Peyer's patch (tissue), 4 donors: Measurements from ENCODE around the gene KRT79. TPM values are rescaled to one million over a fixed set of nuclear protein-coding genes. Genes with fewer than 3 reads are reported as not detected.

ENCODE experiments used
- DNase-seq, 3 donors: peaks; one replicate each; pipeline ENCODE4 v3.0.0-alpha.2; 2017 to 2019
- H3K27ac ChIP-seq, 4 donors: fragments of 200-600 bp; sonication (generic); one replicate each; pipeline ENCODE4 v1.5.1; 2016 to 2019
- H3K27me3 ChIP-seq, 2 donors: fragments of 200-600 bp; sonication (generic); one replicate each; pipeline ENCODE4 v1.5.1; 2019
- H3K36me3 ChIP-seq, 3 donors: fragments of 200-600 bp; sonication (generic); one replicate each; pipeline ENCODE4 v1.5.1; 2016 to 2019
- H3K4me1 ChIP-seq, 4 donors: fragments of 200-600 bp; sonication (generic); one replicate each; pipeline ENCODE4 v1.5.1; 2016 to 2019
- H3K4me3 ChIP-seq, 4 donors: fragments of 200-600 bp; sonication (generic); 1 replicate in 3 of 4; 2 replicates in 1 of 4; pipeline ENCODE4 v1.5.1; 2016 to 2019; ENCODE audit warnings: mild to moderate bottlenecking in 1 of 4
- H3K9me3 ChIP-seq, 4 donors: fragments of 200-600 bp; sonication (generic); one replicate each; pipeline ENCODE4 v1.5.1; 2016 to 2019; ENCODE audit warnings: mild to moderate bottlenecking in 1 of 4
- POLR2A ChIP-seq, 2 donors: fragments of 450-650 bp; IDR thresholded peaks; one replicate each; pipeline ENCODE4 v1.5.1; 2017; ENCODE audit warnings: antibody characterized with exemption in 2 of 2, mild to moderate bottlenecking in 2 of 2, moderate library complexity in 2 of 2
- total RNA-seq, 4 donors: library from RNA; depleted of rRNA; stranded (reverse); fragments of >200 nt; gene quantifications; one replicate each; pipeline ENCODE4 v1.1.0, GENCODE V29; 2016
- TF ChIP-seq, protein P1 (sequence below), 6 experiments: fragments of 450-650 bp in 4 of 6; fragments of 200-600 bp in 2 of 6; sonication (generic) in 1 of 6; IDR thresholded peaks; one replicate each; pipeline ENCODE4 v1.5.1; 2017 to 2019; ENCODE audit warnings: antibody characterized with exemption in 6 of 6, mild to moderate bottlenecking in 3 of 6, moderate library complexity in 1 of 6

KRT79 gene
- total RNA-seq, 4 donors from 2014 or later = not detected

DNA sequence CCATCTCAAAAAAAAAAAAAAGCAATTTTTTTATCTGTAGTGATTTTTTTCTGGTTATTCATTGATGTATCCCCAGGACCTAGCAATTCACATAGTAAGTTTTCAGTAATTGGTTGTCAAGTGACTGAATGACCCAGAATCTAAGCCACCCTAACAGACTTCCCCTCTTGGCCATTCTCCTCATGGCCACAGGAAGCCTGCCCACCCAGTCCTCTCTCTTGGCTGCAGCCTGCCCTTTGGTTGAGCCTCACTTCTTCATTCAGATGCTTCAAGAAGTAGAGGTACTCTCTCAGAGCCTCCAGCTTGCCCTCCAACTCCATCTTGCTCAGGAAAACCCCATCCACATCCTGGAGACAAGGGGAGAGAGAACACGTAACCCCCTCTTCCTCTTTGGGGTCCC lies 11.8 kb upstream of the KRT79 start:
- no peak for DNase-seq
- no peak overlapping the region for H3K4me3 ChIP-seq
- no peaks in the 10 kb centered on the region for H3K27me3 ChIP-seq
- H3K9me3 ChIP-seq = no peaks in the 10 kb centered on the region
- no peak overlapping the region for H3K27ac ChIP-seq
- no peaks in the 10 kb centered on the region for H3K36me3 ChIP-seq
- TF ChIP-seq, protein P1, sequence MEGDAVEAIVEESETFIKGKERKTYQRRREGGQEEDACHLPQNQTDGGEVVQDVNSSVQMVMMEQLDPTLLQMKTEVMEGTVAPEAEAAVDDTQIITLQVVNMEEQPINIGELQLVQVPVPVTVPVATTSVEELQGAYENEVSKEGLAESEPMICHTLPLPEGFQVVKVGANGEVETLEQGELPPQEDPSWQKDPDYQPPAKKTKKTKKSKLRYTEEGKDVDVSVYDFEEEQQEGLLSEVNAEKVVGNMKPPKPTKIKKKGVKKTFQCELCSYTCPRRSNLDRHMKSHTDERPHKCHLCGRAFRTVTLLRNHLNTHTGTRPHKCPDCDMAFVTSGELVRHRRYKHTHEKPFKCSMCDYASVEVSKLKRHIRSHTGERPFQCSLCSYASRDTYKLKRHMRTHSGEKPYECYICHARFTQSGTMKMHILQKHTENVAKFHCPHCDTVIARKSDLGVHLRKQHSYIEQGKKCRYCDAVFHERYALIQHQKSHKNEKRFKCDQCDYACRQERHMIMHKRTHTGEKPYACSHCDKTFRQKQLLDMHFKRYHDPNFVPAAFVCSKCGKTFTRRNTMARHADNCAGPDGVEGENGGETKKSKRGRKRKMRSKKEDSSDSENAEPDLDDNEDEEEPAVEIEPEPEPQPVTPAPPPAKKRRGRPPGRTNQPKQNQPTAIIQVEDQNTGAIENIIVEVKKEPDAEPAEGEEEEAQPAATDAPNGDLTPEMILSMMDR (IDR thresholded peaks at IDR 0.05) = no peak
- no peak for TF ChIP-seq POLR2A (IDR thresholded peaks at IDR 0.05)
- H3K4me1 ChIP-seq = no peaks in the 10 kb centered on the region

DNA sequence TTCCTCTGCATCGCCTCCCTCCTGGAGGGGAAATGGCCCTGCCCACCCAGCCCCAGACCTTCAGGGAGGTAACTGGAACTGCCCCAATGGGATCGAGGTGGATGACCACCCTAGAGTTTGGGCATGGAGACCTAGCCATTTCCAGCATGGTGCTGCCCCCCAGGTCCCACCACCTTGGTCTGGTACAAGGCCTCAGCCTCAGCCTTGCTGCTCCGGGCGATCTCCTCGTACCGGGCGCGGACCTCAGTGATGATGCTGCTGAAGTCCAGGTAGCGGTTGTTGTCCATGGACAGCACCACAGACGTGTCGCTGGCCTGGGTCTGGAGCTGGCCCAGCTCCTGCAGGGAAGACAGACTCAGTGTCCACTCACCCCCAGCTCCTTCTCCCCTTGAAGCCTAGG lies 10.3 kb upstream of the KRT79 start:
- no peak overlapping the region for H3K27ac ChIP-seq
- no peak overlapping the region for H3K4me3 ChIP-seq
- H3K27me3 ChIP-seq = no peaks in the 10 kb centered on the region
- no peaks in the 10 kb centered on the region for H3K36me3 ChIP-seq
- H3K9me3 ChIP-seq = no peaks in the 10 kb centered on the region
- no peak for DNase-seq
- no peaks in the 10 kb centered on the region for H3K4me1 ChIP-seq
- no peak for TF ChIP-seq POLR2A (IDR thresholded peaks at IDR 0.05)
- TF ChIP-seq, protein P1 (IDR thresholded peaks at IDR 0.05) = no peak

DNA sequence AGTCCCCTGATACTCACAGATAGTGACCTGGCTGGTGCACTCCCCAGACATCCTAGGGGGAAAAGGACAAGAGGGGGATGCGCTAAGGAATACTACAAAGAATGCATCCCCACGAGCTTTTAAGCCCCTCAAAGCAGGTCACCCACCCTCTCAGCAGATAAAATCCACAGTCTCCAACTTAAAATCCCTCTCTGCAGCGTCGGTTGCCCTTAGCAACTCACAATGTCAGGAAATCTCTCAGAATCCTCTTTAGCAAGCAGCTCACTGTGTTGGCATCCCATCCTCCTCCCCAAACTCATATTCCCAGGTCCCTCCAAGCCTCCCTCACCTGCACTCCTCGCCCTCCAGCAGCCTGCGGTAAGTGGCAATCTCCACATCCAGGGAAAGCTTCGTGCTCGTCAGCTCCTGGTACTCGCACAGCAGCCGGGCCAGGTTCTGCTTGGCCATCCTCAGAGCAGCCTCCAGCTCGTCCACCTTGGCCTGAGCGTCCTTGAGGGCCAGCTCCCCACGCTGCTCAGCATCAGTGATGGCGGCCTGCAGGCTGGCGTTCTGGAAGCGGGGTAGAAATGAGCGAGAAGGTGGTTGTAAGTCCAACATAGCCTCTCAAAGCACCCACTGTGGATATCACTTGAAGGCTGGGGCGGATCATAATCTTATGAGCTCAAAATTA lies 5.5 kb upstream of the KRT79 start:
- H3K27me3 ChIP-seq = no peaks in the 10 kb centered on the region
- no peak overlapping the region for H3K4me3 ChIP-seq
- H3K4me1 ChIP-seq = no peaks in the 10 kb centered on the region
- no peaks in the 10 kb centered on the region for H3K9me3 ChIP-seq
- TF ChIP-seq POLR2A (IDR thresholded peaks at IDR 0.05) = no peak
- TF ChIP-seq, protein P1 (IDR thresholded peaks at IDR 0.05) = no peak
- DNase-seq = no peak
- no peak overlapping the region for H3K27ac ChIP-seq
- H3K36me3 ChIP-seq = no peaks in the 10 kb centered on the region

DNA sequence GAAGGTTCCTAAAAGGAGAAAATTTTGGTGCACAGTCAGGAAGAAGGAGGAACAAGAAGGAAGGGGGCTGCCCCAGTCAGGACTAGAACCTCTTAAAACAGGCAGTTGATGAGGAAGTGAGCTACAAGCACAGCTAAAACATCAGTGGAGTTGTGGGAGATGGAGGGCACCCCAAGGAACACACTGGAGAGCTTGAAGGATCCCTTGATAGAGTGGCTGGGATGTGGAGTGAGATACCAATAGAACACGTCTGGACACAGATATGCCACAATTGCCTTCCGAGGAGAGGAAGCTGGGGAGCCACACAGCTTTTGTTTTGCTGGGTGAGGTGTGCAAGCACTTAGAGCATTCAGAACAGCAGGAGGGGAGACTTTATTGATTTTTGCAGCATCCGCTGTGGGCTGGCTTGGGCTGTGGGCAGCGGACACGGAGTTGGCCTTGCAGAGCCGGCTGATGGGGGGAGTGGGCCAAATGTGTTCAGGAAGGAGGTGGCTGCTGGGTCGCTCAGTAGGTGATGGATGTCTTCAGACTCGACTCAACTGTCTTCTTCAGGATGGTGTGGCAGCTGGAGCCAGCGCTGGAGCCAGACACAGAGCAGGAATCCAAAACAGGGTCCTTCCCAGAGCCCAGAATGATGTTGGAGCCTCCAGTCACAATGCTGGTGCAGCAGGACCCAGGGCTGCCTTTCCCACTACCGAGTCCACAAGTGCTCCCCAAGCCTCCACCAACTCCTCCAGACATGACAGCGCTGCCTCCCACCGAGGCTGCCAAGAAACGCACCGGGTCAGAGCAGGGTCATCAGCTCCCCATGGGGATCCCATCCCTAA lies 4.7 kb upstream of the KRT79 start:
- H3K27me3 ChIP-seq = no peaks in the 10 kb centered on the region
- no peak overlapping the region for H3K27ac ChIP-seq
- no peak overlapping the region for H3K4me3 ChIP-seq
- no peaks in the 10 kb centered on the region for H3K9me3 ChIP-seq
- no peaks in the 10 kb centered on the region for H3K4me1 ChIP-seq
- DNase-seq = no peak
- no peaks in the 10 kb centered on the region for H3K36me3 ChIP-seq
- TF ChIP-seq POLR2A (IDR thresholded peaks at IDR 0.05) = no peak
- TF ChIP-seq, protein P1 (IDR thresholded peaks at IDR 0.05) = no peak

DNA sequence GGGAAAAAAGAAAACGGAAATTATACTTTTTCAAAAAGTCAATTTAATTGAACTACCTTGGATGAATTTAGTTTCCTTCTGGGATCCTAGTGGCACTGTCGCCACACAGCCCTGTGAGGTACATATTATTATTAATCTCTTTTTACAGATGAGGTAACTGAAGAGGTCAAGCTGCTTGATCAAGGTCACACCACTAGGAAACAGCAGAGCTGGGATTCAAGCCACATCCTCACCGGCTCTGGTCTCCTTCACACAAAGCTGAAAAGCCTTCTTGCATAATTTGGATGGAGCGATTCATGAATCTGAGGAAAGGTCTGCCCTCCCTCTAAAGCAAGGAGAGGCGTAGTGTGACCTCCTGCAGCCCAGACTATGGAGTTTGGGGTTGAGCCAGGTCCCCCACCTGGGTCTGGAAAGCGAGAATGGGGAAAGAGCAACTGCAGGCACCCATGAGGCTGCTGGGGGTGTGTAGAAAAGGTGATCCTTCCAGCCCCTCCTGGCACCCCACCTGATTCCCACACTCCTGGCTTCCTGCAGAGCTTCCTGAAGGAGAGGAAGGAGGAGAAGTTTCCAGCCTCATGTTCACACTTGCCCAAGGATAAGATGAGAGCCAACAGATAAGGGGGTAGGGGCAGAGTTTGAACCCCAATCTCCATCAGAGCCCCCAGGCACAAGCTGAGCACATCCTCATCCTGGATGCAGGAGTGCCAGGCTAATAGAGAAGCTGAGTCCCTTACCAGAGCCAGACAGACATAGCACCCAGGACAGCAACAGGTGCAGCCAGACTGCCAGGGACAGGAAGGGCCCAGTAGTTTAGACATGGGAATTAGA lies 3.9 kb upstream of the KRT79 start:
- TF ChIP-seq POLR2A (IDR thresholded peaks at IDR 0.05) = no peak
- TF ChIP-seq, protein P1 (IDR thresholded peaks at IDR 0.05) = no peak
- Histone ChIP-seq H3K4me1 (no peaks in the 10 kb centered on the region), H3K27ac (no peak overlapping the region), H3K9me3 (no peaks in the 10 kb centered on the region), H3K4me3 (no peak overlapping the region), H3K36me3 (no peaks in the 10 kb centered on the region), H3K27me3 (no peaks in the 10 kb centered on the region)
- no peak for DNase-seq
